Ovary (tissue), 3 donors: Measurements from ENCODE around the gene AP2S1.

ENCODE experiments used
- CTCF ChIP-seq, 3 donors: fragments of 450-650 bp in 2 of 3; fragments of 200-600 bp in 1 of 3; IDR thresholded peaks; one replicate each; pipeline versions ENCODE4 v1.5.1 to v1.8.0; 2016 to 2022; ENCODE audit warnings: antibody characterized with exemption in 3 of 3, mild to moderate bottlenecking in 1 of 3
- EP300 ChIP-seq: sonication (generic); formaldehyde crosslinking; IDR thresholded peaks from one replicate; pipeline ENCODE4 v1.6.1; 2017; ENCODE audit warnings: antibody characterized with exemption
- POLR2A ChIP-seq: fragments of 450-650 bp; IDR thresholded peaks from one replicate; pipeline ENCODE4 v1.6.1; 2017; ENCODE audit warnings: antibody characterized with exemption, mild to moderate bottlenecking, moderate library complexity
- donor health status: DM: no; HTN: no; CAD: no.

DNA sequence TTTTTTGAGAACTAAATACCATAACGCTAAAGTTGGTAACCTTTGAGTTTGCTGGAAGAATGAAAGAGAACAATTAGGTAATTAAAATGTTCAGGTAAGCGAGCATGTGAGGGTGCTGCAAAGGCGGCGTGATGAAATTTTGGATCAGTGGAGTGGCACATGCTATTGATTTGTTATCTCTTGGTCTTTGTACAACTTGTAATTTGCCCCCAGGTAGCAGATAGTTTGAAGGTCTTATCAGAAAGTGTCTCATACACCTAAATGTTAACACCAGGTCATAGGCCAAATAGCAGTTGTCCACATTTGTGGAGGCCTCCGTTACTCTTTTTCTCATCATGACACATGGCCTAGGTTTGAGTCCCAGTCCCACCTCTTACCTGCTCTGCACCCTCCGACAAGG lies 25.0 kb upstream of the AP2S1 start:
- TF ChIP-seq POLR2A (no peak), CTCF (IDR thresholded peaks at IDR 0.05) (no peak), EP300 (no peak)
